Endothelial cell of umbilical vein (primary cell): ENCODE measurements around the gene TMPRSS9. TPM values are rescaled to one million over a fixed set of nuclear protein-coding genes. Genes with fewer than 3 reads are reported as not detected.

ENCODE experiments used
- BruUV-seq: library from RNA; stranded (reverse); fragments of 400-500 nt; replicated peaks from 2 replicates; lab custom pipeline; 2021; lab: Mats Ljungman, UMichigan
- CTCF ChIA-PET: fragments of 300-600, 350-600 bp; sonication (Branson Sonifier 250); formaldehyde crosslinking; loops from one replicate; lab custom pipeline; 2021; ENCODE audit warnings: antibody characterized with exemption, inconsistent platforms; lab: Charles Lee
- POLR2A ChIA-PET: fragments of 300-600, 350-600 bp; sonication (Branson Sonifier 250); formaldehyde crosslinking; loops from one replicate; lab custom pipeline; 2021; ENCODE audit warnings: antibody characterized with exemption, inconsistent platforms; lab: Charles Lee
- DNase-seq: peaks from one replicate; pipeline ENCODE4 v3.0.0-alpha.2; 2011; ENCODE audit warnings: low read depth, low spot score
- FAIRE-seq: peaks from 2 replicates; lab custom pipeline; 2011; peaks lifted over from hg19 to GRCh38; lab: Jason Lieb, UNC
- H2AFZ ChIP-seq: 2 replicates; pipeline ENCODE4 v1.6.0; 2012; ENCODE audit warnings: low read depth, low read length, control low read depth, inconsistent platforms
- H3K27ac ChIP-seq: 2 replicates; pipeline ENCODE4 v1.5.1; 2011; ENCODE audit warnings: low read depth, mild to moderate bottlenecking, control low read depth, low read length, moderate library complexity; ENCODE audit not compliant: insufficient read depth
- H3K27me3 ChIP-seq, 2 experiments: 2 replicates each; pipeline versions ENCODE4 v1.6.0 to v1.6.1; 2011; ENCODE audit warnings: low read length in 2 of 2, mixed read lengths in 1 of 2; ENCODE audit not compliant: control insufficient read depth in 2 of 2, insufficient read depth in 2 of 2
- H3K36me3 ChIP-seq, 2 experiments: 2 replicates in 1 of 2; 3 replicates in 1 of 2; pipeline ENCODE4 v1.5.1; 2011; ENCODE audit warnings: low read length in 2 of 2, mild to moderate bottlenecking in 1 of 2, moderate library complexity in 1 of 2; ENCODE audit not compliant: control insufficient read depth in 2 of 2, insufficient read depth in 2 of 2; ENCODE audit errors: extremely low read depth in 1 of 2
- H3K4me1 ChIP-seq: 3 replicates; pipeline ENCODE4 v1.5.1; 2011; ENCODE audit warnings: mild to moderate bottlenecking, low read length; ENCODE audit not compliant: control insufficient read depth, insufficient read depth; ENCODE audit errors: extremely low read depth
- H3K4me2 ChIP-seq: 2 replicates; pipeline ENCODE4 v1.6.1; 2011; ENCODE audit warnings: low read length, control low read depth, mixed read lengths; ENCODE audit not compliant: insufficient read depth
- H3K4me3 ChIP-seq, 3 experiments: fragments of 200-600 bp in 1 of 3; sonication (generic), shearing (Covaris generic) in 1 of 3; replicated peaks in 1 of 3; 2 replicates each; pipeline ENCODE4 v1.5.1; 2011 to 2016; ENCODE audit warnings: control low read depth in 3 of 3, low read length in 3 of 3, mild to moderate bottlenecking in 2 of 3, inconsistent platforms in 1 of 3, low read depth in 1 of 3, moderate library complexity in 1 of 3; ENCODE audit not compliant: insufficient read depth in 1 of 3
- H3K79me2 ChIP-seq: 2 replicates; pipeline ENCODE4 v1.6.0; 2012; ENCODE audit warnings: low read length, inconsistent platforms; ENCODE audit not compliant: control insufficient read depth, insufficient read depth
- H3K9ac ChIP-seq: replicated peaks from 2 replicates; pipeline ENCODE3; 2011; ENCODE audit warnings: low read length, control low read depth; ENCODE audit not compliant: insufficient read depth; ENCODE audit errors: extremely low read depth
- H3K9me1 ChIP-seq: replicated peaks from 3 replicates; pipeline ENCODE4 v1.6.0; 2011; ENCODE audit warnings: mild to moderate bottlenecking, low read length; ENCODE audit not compliant: control insufficient read depth, insufficient read depth; ENCODE audit errors: extremely low read depth
- H3K9me3 ChIP-seq: replicated peaks from 2 replicates; pipeline ENCODE4 v1.5.1; 2012; ENCODE audit warnings: low read length, inconsistent platforms; ENCODE audit not compliant: control insufficient read depth, insufficient read depth
- H4K20me1 ChIP-seq: replicated peaks from 2 replicates; pipeline ENCODE3; 2011; ENCODE audit warnings: mild to moderate bottlenecking, low read length; ENCODE audit not compliant: control insufficient read depth, insufficient read depth; ENCODE audit errors: extremely low read depth
- CTCF ChIP-seq, 2 donors: IDR thresholded peaks; 1 replicate in 1 of 2; 2 replicates in 1 of 2; pipeline ENCODE4 v1.5.1; 2011; ENCODE audit warnings: low read length in 2 of 2, mild to moderate bottlenecking in 2 of 2, moderate library complexity in 2 of 2, control low read depth in 1 of 2, inconsistent platforms in 1 of 2, low read depth in 1 of 2; ENCODE audit not compliant: insufficient read depth in 1 of 2; ENCODE audit errors: extremely low read depth in 1 of 2
- EZH2 ChIP-seq: IDR thresholded peaks from 2 replicates; pipeline ENCODE4 v1.6.1; 2012; ENCODE audit warnings: borderline replicate concordance, low read depth, mild to moderate bottlenecking, moderate library complexity, low read length, inconsistent platforms; ENCODE audit not compliant: severe bottlenecking
- FOS ChIP-seq: IDR thresholded peaks from 2 replicates; pipeline ENCODE4 v1.6.1; 2011; ENCODE audit warnings: mild to moderate bottlenecking, low read length, moderate library complexity, borderline replicate concordance; ENCODE audit not compliant: insufficient read depth
- GATA2 ChIP-seq: IDR thresholded peaks from 2 replicates; pipeline ENCODE4 v1.7.0; 2011; ENCODE audit warnings: low read depth, mild to moderate bottlenecking, moderate library complexity, mixed read lengths, low read length; ENCODE audit not compliant: insufficient read length, insufficient read depth
- JUN ChIP-seq: IDR thresholded peaks from 2 replicates; pipeline ENCODE4 v1.6.1; 2011; ENCODE audit warnings: borderline replicate concordance, low read depth; ENCODE audit not compliant: insufficient read length, insufficient read depth
- MYC ChIP-seq: IDR thresholded peaks from one replicate; pipeline ENCODE4 v1.6.1; 2011; ENCODE audit warnings: mild to moderate bottlenecking, low read depth, low read length
- POLR2A ChIP-seq: IDR thresholded peaks from 2 replicates; pipeline ENCODE4 v1.6.1; 2012; ENCODE audit warnings: low read depth, mild to moderate bottlenecking, control low read depth, low read length
- POLR2AphosphoS5 ChIP-seq: IDR thresholded peaks from 2 replicates; pipeline ENCODE4 v1.6.1; 2012; ENCODE audit warnings: low read depth, mild to moderate bottlenecking, control low read depth, low read length, moderate library complexity; ENCODE audit not compliant: insufficient read depth
- dilution Hi-C: fragments of 300-500 bp; cut with MboI; formaldehyde crosslinking; loops from one replicate; pipeline ENCODE4 v1.15.0; 2019; ENCODE audit warnings: low sequenced_read_pairs; ENCODE audit not compliant: extremely low pct_ligation_motif_present
- intact Hi-C: fragments of 100-400 bp; cut with micrococcal nuclease; formaldehyde crosslinking; loops from one replicate; pipeline ENCODE4 v1.10.0; 2022
- polyA plus RNA-seq, 4 experiments: library from polyadenylated mRNA; depleted of rRNA in 3 of 4; stranded (reverse) in 3 of 4; unstranded in 1 of 4; fragments of >200 nt; gene quantifications; 2 replicates each; pipeline versions ENCODE4 v1.2.1 to v1.2.3, GENCODE V29; 2011 to 2012; ENCODE audit warnings: missing spikeins in 1 of 4
- total RNA-seq: library from RNA; stranded (reverse); gene quantifications from 2 replicates; pipeline ENCODE4 v1.2.3, GENCODE V29; 2021

Gene TMPRSS9
- total and polyA plus RNA-seq, 2 donors (not counting 3 experiments of a cell fraction or from before 2014, with no cell fraction given): not detected

- peak overlapping the region; percentile 12 for H3K27ac ChIP-seq
- H2AFZ ChIP-seq: no peak overlapping the region
- TF ChIP-seq MYC: no peak
- no peak for TF ChIP-seq POLR2AphosphoS5
- no peak for TF ChIP-seq FOS
- TF ChIP-seq CTCF (IDR thresholded peaks at IDR 0.05; ENCODE audit: extremely low read depth in 1 of 2, insufficient read depth in 1 of 2, low read depth in 1 of 2, low read length in 2 of 2): no peak
- no peak for TF ChIP-seq JUN
- TF ChIP-seq POLR2A: no peak
- TF ChIP-seq EZH2: no peak
- TF ChIP-seq GATA2: no peak
- FAIRE-seq: no peak
- intact Hi-C loops: loop anchor here (5.0 kb wide), 1 partner anchor 38 kb away; no protein-coding TSS in a partner anchor
- no peak overlapping the region for H3K4me3 ChIP-seq
- no peaks in the 10 kb centered on the region for H3K9me3 ChIP-seq
- ChIA-PET POLR2A (no interaction called here), CTCF (no interaction called here)
- dilution Hi-C loops: no loop called here
- H3K4me1 ChIP-seq: peaks cover 15% of the 10 kb centered on the region
- H3K9me1 ChIP-seq: no peaks in the 10 kb centered on the region
- no peak overlapping the region for H3K9ac ChIP-seq
- H3K27me3 ChIP-seq: no peaks in the 10 kb centered on the region
- H3K4me2 ChIP-seq: no peak overlapping the region
- H3K79me2 ChIP-seq: peaks cover 33% of the 10 kb centered on the region
- peak; percentile 59 for DNase-seq
- H4K20me1 ChIP-seq: no peaks in the 10 kb centered on the region
- no TSS peak for BruUV-seq
- H3K36me3 ChIP-seq: peaks cover 0 to 13% of the 10 kb centered on the region in 2 experiments
Observed at GRCh38 chr19:2325281-2326046, 34.6 kb upstream of the TMPRSS9 start.
